ENCODE measurements around the gene PMM2.

PMM2 gene

DNA sequence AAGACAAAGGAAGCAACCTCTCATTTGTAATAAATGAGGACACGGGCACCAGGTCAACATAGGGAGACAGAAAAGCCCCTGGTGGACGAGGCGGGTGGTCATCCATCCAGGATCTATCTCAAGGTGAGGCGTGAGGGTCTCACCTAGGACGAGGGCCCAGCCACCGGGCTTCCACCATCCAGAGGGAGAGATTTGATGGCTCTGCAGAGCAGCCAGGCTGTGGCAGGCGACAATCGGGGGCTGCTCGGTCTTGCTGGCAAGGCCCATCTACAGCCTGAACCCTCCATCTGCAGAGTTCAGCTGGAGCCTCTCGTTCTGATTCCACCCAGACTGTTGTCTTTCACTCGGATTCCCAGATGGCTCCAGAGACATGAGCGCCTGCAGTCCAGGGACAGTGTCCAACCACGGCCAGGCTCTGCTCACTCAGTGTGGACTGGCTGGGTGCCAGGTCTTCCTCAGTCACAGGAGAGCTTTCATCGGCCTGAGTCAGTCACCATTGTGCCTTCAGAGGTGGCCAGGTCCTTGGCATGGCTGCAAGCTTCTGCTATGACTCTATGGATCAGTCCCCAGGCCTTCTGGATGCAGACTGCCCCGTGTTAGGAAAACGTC is 90.4 kb downstream of the PMM2 start:
- DNase-seq (ENCODE audit: low read depth): no peak

DNA sequence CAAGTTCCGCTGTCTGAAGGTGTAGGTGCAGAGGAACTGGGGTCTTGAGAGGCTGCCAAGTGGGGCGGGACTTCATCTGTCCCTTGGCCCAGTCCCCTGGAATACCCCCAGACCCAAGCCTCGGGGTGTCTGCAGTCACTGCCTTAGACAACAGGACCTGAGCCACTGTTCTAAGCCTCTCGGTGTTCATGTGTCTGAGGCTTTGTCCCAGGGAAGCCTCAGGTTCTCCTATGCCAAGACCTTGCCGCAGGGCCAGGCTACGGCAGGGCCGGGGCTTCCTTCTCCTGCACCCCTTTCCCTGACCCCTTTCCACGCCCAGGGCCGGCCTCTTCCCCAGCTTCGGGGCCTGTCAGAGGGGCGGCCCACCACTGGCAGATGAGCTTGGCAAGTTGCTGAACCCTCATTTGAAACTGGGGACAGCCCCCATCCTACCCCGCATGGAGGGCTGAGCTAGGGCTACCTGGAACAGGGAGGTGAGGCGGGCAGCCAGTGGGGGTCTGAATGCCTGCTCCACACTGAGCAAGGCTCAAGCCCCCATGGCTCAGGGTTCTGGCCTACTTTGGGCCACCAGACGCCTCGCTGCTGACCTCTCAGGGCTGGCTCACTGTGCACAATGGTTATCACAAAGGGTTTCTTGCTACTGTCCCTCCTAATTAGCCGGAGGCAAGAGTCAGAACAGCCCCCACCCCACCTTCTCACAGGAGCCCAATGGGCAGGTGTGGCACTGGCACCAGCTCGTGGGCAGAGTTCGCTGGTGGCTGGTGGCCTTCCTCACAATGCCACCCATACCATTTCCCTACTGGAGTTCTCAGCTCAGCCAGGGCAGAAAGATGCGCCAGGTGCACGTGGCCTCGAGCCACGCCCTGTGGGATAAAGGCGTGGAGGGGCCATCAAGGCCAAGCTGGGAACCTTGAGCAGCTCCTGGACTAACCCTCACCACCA is 91.6 kb downstream of the PMM2 start:
- no peak for DNase-seq (ENCODE audit: low read depth)

DNA sequence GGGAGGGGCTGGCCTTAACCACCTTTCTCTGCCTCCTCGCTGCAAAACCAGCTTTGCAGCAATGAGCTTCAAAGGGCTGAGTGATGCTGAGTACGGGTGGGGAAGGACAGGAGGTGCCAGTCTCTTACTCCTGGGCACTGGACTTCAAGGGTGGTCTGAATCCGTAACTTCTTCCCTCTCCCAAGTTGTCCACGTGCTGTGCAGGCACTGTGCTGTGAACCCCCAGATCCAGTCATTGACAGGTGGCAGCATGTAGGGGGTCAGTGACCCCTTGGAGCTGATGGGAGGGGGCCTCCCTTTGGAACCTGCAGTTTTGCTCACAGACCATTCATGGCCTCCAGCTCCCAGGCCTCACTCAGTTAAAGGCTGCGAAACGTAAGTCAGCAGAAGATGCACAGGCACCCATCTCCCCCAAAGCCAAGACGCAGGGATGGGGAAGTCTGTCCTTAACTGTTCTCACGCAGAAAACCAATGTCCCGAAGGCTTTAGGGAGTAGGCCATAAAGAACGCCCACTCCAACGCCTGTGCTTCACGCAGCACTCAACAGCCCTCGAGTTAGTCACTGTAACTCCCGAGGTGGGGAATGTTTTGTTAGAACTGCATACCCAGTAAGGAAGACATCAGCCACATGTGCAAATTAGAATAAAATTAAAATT is 92.4 kb downstream of the PMM2 start:
- DNase-seq (ENCODE audit: low read depth): no peak

DNA sequence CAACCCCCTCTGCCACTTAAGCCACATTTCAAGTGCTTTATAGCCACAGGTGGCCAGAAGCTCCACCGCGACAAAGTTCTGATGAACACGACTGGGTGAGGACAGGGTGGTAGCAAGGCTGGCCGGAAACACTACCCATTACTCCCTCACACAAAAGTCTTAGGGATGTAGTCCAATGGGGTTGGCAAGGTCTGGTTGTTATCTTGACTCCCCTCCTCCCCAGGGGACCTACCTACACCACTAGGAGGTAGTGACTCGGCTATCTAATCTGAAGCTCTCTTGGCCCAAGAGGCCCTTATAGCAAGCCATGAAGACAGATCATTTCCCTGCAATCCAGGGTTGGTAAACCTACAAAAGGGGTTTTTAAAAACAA is 92.9 kb downstream of the PMM2 start:
- no peak for DNase-seq (ENCODE audit: low read depth)

DNA sequence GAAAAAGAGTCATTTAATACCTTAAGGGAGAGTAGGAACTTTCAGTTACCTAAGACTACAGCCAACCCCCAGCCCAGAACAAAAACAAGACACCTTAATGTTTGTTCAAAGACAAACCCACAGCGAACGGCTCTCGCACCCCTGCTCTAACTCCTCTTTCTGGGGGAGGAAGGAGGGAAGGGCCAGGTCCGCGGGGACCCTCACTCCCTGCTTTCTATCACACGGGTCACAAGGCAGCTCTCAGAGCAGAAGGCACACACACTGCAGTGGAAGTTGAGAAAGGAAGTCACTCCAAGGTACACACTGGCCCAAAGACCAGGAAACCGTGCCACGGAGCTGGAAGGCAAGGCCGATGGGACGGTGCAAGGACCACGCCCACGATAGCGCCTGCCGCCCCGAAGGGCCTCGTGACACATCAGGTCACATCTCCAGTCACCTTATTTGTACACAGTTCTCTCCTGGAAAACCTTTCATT is 94.5 kb downstream of the PMM2 start:
- no peak for DNase-seq (ENCODE audit: low read depth)

DNA sequence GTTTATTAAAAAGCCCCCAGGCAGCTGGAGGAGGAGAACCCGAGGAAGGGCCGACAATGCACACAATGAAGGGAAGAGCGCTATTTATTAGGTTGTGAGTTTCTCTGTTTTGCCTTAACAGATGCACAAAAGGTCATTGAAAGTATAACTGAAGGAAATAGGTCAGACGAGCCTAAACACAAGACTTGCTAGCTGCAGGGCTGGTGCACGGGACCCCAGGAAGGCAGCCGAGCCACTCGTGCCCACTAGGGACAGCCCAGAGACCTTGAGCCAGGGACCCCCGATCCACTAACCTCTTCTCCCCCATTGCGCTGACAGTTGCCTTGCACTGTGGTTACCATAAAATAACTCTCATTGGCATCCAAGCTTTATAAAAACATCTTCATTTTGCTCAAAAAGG is 95.8 kb downstream of the PMM2 start:
- no peak for DNase-seq (ENCODE audit: low read depth)

DNA sequence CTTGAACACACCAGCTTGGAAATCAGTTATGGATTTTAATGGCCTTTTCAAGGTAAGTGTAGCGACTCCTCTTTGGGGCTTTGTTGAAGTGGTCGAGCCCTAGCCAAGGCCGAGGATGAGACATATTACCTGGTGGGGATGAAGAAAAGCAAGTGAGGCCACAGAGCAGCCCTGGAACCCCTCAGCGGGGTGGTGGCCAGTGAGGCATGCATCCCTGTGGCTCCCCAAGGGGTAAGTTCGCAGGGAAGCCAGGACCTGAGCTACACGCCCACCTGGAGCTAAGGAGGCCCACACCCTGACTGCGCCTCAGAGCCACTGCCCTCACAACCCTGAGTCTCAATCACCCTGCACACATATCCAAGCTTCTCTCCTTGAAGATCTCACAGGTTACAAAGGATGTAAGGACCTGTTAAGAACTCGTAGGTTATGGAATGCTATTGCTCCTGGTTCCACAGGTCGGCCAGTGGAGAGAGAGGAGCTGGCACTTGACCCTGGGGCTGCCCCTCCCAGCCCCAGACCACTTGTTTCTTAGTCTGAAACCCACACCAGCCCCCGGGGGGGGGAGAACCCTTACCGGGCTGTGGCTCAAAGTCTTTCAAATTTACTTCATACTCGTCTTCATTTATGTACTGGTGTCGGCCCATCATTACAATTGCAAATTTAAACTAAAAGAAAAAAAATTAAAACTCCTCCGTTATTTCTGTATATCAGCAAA is 96.5 kb downstream of the PMM2 start:
- no peak for DNase-seq (ENCODE audit: low read depth)

DNA sequence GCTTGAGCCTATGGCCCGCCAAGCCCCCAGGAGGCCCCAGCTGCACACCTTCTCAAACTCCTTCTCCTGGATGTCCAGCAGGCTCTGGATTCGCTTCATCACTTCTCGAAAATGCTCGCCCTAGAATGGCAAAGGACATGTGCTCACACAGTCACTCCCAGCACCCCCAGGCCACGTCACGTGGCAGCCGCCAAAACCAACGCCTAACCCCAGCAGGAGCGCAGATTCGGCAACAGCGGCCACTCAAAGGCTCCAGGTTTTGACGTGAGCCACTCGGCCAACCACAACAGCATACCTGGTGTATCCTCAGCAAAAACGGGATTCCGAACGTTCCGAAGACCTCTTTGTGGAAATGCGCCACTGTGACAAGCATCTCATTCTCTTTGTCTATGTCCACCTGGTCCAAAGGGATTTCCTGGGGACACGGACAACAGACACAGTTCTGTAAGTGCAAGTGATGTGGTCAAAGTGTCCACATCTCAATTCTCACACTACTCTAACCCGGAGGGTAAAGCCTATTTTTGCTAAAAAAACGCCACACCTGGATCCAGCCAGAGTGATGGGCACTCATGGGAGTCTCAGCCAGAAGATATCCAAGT is 97.2 kb downstream of the PMM2 start:
- DNase-seq (ENCODE audit: low read depth): no peak

DNA sequence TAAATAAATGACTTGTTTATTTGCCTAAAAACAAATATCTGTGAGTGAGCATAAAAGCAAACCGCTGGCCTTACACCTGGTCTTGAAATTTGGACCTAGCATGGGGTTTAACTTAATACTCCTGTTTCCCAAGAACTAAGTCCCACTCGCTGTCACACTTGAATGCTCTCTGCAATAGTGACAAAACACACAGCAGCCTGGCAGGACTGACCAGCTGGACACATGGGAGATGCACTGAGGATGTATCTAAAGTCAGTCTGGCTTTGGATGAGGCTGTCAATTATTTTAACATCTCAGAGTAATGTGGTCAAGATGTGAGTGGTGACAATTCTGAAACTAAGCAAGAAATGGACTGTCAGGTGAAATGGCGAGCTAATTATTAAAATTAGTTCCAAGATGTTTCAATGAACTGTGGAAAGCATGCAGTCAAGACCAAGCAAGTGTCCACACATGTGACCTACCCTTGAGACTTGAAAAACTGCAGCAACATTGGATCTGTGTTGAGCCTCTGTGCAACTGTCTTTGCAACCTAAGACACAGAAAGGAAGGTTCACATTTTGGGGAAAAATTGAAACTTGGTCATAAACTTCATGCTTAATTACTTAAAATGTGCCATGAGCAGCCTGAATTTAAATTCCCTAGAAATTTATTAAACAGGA is 101.2 kb downstream of the PMM2 start:
- DNase-seq (ENCODE audit: low read depth): no peak
